Ovary (tissue), 9 donors: ENCODE results near the gene SIL1. TPM values are rescaled to one million over a fixed set of nuclear protein-coding genes. Genes with fewer than 3 reads are reported as not detected.
A peak's percentile ranks its signal among the peaks of the same experiment; 100 is the strongest.

ENCODE experiments used
- DNase-seq, 5 donors: peaks; one replicate each; pipeline ENCODE4 v3.0.0-alpha.2; 2019 to 2020
- H3K27ac ChIP-seq, 2 donors: fragments of 200-600 bp; one replicate each; pipeline versions ENCODE4 v1.5.1 to v1.8.0; 2019 to 2022
- H3K27me3 ChIP-seq: fragments of 200-600 bp; one replicate; pipeline ENCODE4 v1.8.0; 2022
- H3K36me3 ChIP-seq: fragments of 200-600 bp; sonication (generic); one replicate; pipeline ENCODE4 v1.5.1; 2019
- H3K4me1 ChIP-seq: one replicate; pipeline ENCODE4 v1.8.1; 2013; ENCODE audit warnings: mild to moderate bottlenecking, moderate library complexity; ENCODE audit not compliant: insufficient read depth
- H3K4me3 ChIP-seq: fragments of 200-600 bp; sonication (generic); one replicate; pipeline ENCODE4 v1.5.1; 2017
- H3K9me3 ChIP-seq, 2 donors: fragments of 200-600 bp in 1 of 2; sonication (generic) in 1 of 2; one replicate each; pipeline versions ENCODE4 v1.5.1 to v1.8.1; 2013 to 2019; ENCODE audit warnings: mild to moderate bottlenecking in 1 of 2, moderate library complexity in 1 of 2
- EP300 ChIP-seq: sonication (generic); formaldehyde crosslinking; IDR thresholded peaks from one replicate; pipeline ENCODE4 v1.6.1; 2017; ENCODE audit warnings: antibody characterized with exemption
- POLR2A ChIP-seq: fragments of 450-650 bp; IDR thresholded peaks from one replicate; pipeline ENCODE4 v1.6.1; 2017; ENCODE audit warnings: antibody characterized with exemption, mild to moderate bottlenecking, moderate library complexity
- WGBS, 3 donors: extraction: QIAGEN DNeasy Blood & Tissue Kit in 1 of 3; methylation state at CpG; one replicate each; pipeline versions ENCODE4 v1.1.5 to v1.1.7; 2013 to 2017; 5-methylcytosine and 5-hydroxymethylcytosine counted together
- intact Hi-C, 4 donors: fragments of 100-400 bp; cut with DNase I; formaldehyde crosslinking; loops; one replicate each; pipeline versions ENCODE4 v1.11.0 to v1.15.1; 2022 to 2023
- polyA plus RNA-seq, 2 donors: library from polyadenylated mRNA; stranded (reverse); fragments of 200-250 nt in 1 of 2; fragments of 350-450 nt in 1 of 2; fragmentation: Illumina TruSeq in 1 of 2; extraction: RNeasy Lipid Tissue Mini Kit (QIAGEN cat#74804) in 1 of 2; gene quantifications; one replicate each; pipeline ENCODE4 v1.2.3, GENCODE V29; 2013 to 2014
- total RNA-seq, 7 donors: library from RNA; depleted of rRNA in 2 of 7; stranded (reverse); fragments of >200 nt in 2 of 7; fragmentation: NEBNext Ultra II Directional in 3 of 7; extraction: Animal tissue kit (Norgen Biotek cat#: 25700) in 3 of 7; gene quantifications; one replicate each; pipeline versions ENCODE4 v1.1.0 to v1.2.4, GENCODE V29; 2016 to 2023
- TF ChIP-seq, protein P1 (sequence below), 3 donors: fragments of 450-650 bp in 2 of 3; fragments of 200-600 bp in 1 of 3; IDR thresholded peaks; one replicate each; pipeline versions ENCODE4 v1.5.1 to v1.8.0; 2016 to 2022; ENCODE audit warnings: antibody characterized with exemption in 3 of 3, mild to moderate bottlenecking in 1 of 3
- donor health status: DM: no; HTN: no; CAD: no; lungs with moderate emphysema.
- donor health status: DM: no; HTN: no; CAD: no.
- donor health status: Bipolar disorder and iron deficiency.
- donor health status: DM: yes; HTN: yes; CAD: no.
- donor health status: DM: no; HTN: no; CAD: no.
- donor health status: DM: yes; HTN: yes; CAD: no.

Gene SIL1
- total and polyA plus RNA-seq, 9 donors = 15.7 to 93.0 (median 34.9) TPM

DNA sequence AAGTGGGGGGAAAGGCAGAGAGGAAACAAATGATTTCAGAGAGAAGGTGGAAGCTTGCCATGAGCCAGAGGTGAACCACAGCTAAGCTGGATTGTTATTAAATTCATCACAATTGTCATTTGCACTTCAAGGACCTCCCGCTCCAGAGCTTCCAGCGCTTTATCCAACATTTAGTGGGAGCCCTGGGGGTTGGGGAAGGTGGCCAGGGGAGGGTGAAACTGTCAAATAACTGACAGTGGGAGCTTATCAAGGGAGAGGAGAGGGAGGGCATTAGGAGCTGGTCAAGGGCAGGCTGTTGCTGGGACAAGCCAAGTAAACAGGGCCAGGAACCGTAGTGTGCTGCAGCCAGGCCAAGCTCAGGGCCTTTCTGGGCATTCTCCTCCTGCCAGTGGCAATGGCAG, 71.5 kb downstream of the SIL1 start:
- Histone ChIP-seq H3K9me3 (no peaks in the 10 kb centered on the region), H3K4me1 (peaks cover 17% of the 10 kb centered on the region), H3K36me3 (no peaks in the 10 kb centered on the region), H3K27me3 (no peaks in the 10 kb centered on the region), H3K27ac (peak overlapping the region in 1 of 2 donors; percentile 83), H3K4me3 (no peak overlapping the region)
- no peak for TF ChIP-seq EP300
- TF ChIP-seq POLR2A = no peak
- TF ChIP-seq, protein P1, sequence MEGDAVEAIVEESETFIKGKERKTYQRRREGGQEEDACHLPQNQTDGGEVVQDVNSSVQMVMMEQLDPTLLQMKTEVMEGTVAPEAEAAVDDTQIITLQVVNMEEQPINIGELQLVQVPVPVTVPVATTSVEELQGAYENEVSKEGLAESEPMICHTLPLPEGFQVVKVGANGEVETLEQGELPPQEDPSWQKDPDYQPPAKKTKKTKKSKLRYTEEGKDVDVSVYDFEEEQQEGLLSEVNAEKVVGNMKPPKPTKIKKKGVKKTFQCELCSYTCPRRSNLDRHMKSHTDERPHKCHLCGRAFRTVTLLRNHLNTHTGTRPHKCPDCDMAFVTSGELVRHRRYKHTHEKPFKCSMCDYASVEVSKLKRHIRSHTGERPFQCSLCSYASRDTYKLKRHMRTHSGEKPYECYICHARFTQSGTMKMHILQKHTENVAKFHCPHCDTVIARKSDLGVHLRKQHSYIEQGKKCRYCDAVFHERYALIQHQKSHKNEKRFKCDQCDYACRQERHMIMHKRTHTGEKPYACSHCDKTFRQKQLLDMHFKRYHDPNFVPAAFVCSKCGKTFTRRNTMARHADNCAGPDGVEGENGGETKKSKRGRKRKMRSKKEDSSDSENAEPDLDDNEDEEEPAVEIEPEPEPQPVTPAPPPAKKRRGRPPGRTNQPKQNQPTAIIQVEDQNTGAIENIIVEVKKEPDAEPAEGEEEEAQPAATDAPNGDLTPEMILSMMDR (IDR thresholded peaks at IDR 0.05) = no peak
- intact Hi-C loops = no loop called here
- 26 to 39% (median 31%) methylated on average over 3 of the region's 3 CpGs for WGBS, 3 donors
- DNase-seq = peak in 4 of 5 donors; percentile 48 to 69 (median 58)

DNA sequence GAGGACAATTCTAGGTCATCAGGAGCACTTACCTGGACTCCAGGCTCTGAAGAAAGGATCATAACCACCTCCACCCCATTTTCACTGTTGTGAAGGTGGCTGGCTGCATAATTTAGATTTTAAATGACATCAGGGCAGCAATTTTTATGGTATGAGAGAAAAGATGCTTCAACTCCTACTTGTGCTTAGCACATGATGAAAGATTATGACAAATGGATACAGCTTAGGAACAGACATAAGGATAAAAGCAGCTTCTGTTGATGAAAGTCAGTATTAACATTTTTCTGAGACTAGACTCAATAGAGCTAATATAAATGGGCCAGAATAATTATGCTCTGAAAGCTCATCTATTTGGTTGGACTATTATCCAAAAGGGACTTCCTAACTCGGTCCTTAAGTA, 72.2 kb downstream of the SIL1 start:
- intact Hi-C loops = no loop called here
- Histone ChIP-seq H3K9me3 (no peaks in the 10 kb centered on the region), H3K4me1 (peaks cover 16% of the 10 kb centered on the region), H3K4me3 (no peak overlapping the region), H3K27me3 (no peaks in the 10 kb centered on the region), H3K27ac (peak overlapping the region in 1 of 2 donors; percentile 83), H3K36me3 (no peaks in the 10 kb centered on the region)
- TF ChIP-seq, protein P1 (IDR thresholded peaks at IDR 0.05) = no peak
- no peak for TF ChIP-seq POLR2A
- TF ChIP-seq EP300 = no peak
- no peak for DNase-seq
- 33 to 50% (median 45%) methylated on average over 1 of the region's 1 CpG for WGBS, 3 donors

DNA sequence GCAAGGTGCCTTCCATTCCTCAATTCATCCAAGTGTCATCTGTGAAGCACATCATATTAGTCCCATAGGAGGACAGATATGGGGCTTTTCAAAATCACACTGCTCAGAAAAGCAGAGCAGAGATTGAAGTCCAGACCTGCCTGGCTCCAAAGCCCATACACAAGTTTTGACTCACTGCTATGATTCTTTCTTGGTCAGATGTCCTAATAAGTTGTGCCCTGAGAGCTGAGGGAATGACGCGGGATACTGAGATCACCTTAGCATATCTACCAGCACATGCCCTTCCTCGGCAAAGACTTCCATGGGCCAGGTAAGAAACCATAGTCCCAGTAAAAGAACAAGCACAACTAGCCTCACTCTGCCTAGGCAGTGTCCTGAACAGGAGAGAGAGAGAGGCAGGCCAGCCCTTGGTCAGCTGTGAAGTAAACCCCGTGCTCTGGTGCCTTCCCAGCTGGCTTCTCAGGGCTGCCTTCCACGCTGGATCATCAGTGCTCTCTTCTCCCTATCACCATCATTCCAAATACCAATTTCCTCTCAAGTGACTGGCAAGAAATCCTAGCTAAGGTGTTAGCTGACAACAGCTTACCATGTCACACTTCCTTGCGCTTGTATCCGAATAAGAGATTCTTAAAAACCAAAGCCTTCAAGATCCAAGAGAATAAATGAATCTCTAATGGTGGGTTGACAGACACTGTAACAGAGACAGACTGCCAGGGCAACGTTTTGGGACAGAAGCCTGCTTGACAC, 73.2 kb downstream of the SIL1 start:
- H3K9me3 ChIP-seq = no peaks in the 10 kb centered on the region
- no peak overlapping the region for H3K4me3 ChIP-seq
- H3K4me1 ChIP-seq = peaks cover 16% of the 10 kb centered on the region
- 78 to 86% (median 85%) methylated on average over 8 of the region's 8 CpGs for WGBS, 3 donors
- no peak for TF ChIP-seq EP300
- no peak for TF ChIP-seq POLR2A
- TF ChIP-seq, protein P1 (IDR thresholded peaks at IDR 0.05) = no peak
- no peak for DNase-seq
- H3K27me3 ChIP-seq = no peaks in the 10 kb centered on the region
- no peaks in the 10 kb centered on the region for H3K36me3 ChIP-seq
- intact Hi-C loops = no loop called here
- peak overlapping the region in 1 of 2 donors; percentile 83 for H3K27ac ChIP-seq

DNA sequence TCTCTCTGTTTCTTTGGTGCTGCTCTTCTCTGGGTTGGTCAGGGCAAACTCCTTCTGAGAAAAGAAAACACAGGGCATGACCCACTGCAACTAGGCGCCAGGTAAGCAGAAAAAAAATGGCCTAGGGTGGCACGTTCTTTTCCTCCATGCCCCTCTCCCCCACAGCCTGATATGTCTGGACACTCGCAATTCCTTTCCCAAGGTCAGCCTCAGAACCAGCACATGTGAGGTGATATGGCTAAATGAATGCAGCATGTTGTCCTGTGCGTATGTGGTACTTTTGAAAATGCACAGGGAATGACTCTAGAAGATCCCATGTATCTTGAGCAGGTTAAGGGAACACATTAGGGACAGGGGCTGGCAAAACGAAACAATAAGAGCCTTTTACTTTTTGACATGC, 77.0 kb downstream of the SIL1 start:
- no peak for TF ChIP-seq POLR2A
- TF ChIP-seq, protein P1 (IDR thresholded peaks at IDR 0.05) = no peak
- TF ChIP-seq EP300 = no peak

More for the DNA sequence above, 77.0 kb downstream of the SIL1 start:
- H3K9me3 ChIP-seq = no peaks in the 10 kb centered on the region
- peaks cover 7% of the 10 kb centered on the region for H3K4me1 ChIP-seq
- intact Hi-C loops = no loop called here
- WGBS, 3 donors = 51 to 65% (median 62%) methylated on average over 5 of the region's 5 CpGs
- H3K4me3 ChIP-seq = no peak overlapping the region
- no peak for DNase-seq
- no peaks in the 10 kb centered on the region for H3K36me3 ChIP-seq
- no peaks in the 10 kb centered on the region for H3K27me3 ChIP-seq
- no peak overlapping the region for H3K27ac ChIP-seq
